B cell (primary cell): ENCODE results near the gene BRSK2. TPM values are rescaled to one million over a fixed set of nuclear protein-coding genes. Genes with fewer than 3 reads are reported as not detected.

ENCODE experiments used
- ATAC-seq: fragments of 200-7000 bp; cut with Tn5 transposase; one replicate; pipeline ENCODE4 v1.10.0; 2021; ENCODE audit warnings: low read depth, mild to moderate bottlenecking, moderate number of reproducible peaks, moderate library complexity
- CTCF ChIA-PET: fragments of 350-600 bp; sonication (Branson Sonifier 250); formaldehyde crosslinking; loops from one replicate; lab custom pipeline; 2021; ENCODE audit warnings: antibody characterized with exemption, inconsistent platforms; lab: Charles Lee
- POLR2A ChIA-PET: fragments of 350-600 bp; sonication (Branson Sonifier 250); formaldehyde crosslinking; loops from one replicate; lab custom pipeline; 2021; ENCODE audit warnings: antibody characterized with exemption; lab: Charles Lee
- DNase-seq: peaks from one replicate; pipeline ENCODE4 v3.0.0; 2013
- H2AFZ ChIP-seq: 2 replicates; pipeline ENCODE4 v1.6.1; 2012; ENCODE audit warnings: mild to moderate bottlenecking, low read depth, low read length; ENCODE audit not compliant: insufficient read depth, poor library complexity, severe bottlenecking
- H3K27ac ChIP-seq, 2 donors: 1 replicate in 1 of 2; 2 replicates in 1 of 2; pipeline ENCODE4 v1.5.1; 2012 to 2013; ENCODE audit warnings: low read length in 2 of 2, mild to moderate bottlenecking in 2 of 2, moderate library complexity in 1 of 2
- H3K27me3 ChIP-seq, 4 experiments: fragments of 200-600 bp in 1 of 4; sonication (generic) in 1 of 4; replicated peaks in 1 of 4; 1 replicate in 2 of 4; 2 replicates in 2 of 4; pipeline versions ENCODE4 v1.6.1 to v1.7.0; 2013 to 2016; ENCODE audit warnings: low read length in 3 of 4, mild to moderate bottlenecking in 2 of 4, mixed read lengths in 1 of 4, moderate library complexity in 1 of 4; ENCODE audit not compliant: insufficient read depth in 4 of 4, control insufficient read depth in 3 of 4; ENCODE audit errors: control extremely low read depth in 1 of 4
- H3K36me3 ChIP-seq, 2 experiments: replicated peaks in 1 of 2; 1 replicate in 1 of 2; 2 replicates in 1 of 2; pipeline versions ENCODE4 v1.6.1 to v1.7.1; 2013; ENCODE audit warnings: low read length in 1 of 2; ENCODE audit not compliant: insufficient read depth in 2 of 2, control insufficient read depth in 1 of 2; ENCODE audit errors: control extremely low read depth in 1 of 2, extremely low read depth in 1 of 2
- H3K4me1 ChIP-seq, 2 donors: fragments of 200-600 bp in 1 of 2; sonication (generic) in 1 of 2; 1 replicate in 1 of 2; 2 replicates in 1 of 2; pipeline versions ENCODE4 v1.5.1 to v1.6.1; 2013 to 2017; ENCODE audit warnings: low read length in 2 of 2; ENCODE audit not compliant: control insufficient read depth in 2 of 2, insufficient read depth in 2 of 2
- H3K4me2 ChIP-seq: replicated peaks from 2 replicates; pipeline ENCODE3; 2012; ENCODE audit warnings: mild to moderate bottlenecking, low read depth, low read length; ENCODE audit not compliant: poor library complexity, severe bottlenecking
- H3K4me3 ChIP-seq, 5 experiments: fragments of 200-600 bp in 1 of 5; sonication (generic) in 1 of 5; 1 replicate in 3 of 5; 2 replicates in 2 of 5; pipeline versions ENCODE4 v1.5.1 to v1.7.0; 2011 to 2016; ENCODE audit warnings: low read length in 4 of 5, mild to moderate bottlenecking in 4 of 5, low read depth in 2 of 5, control low read depth in 1 of 5, moderate library complexity in 1 of 5; ENCODE audit not compliant: insufficient read depth in 1 of 5; ENCODE audit errors: control extremely low read depth in 1 of 5, extremely low read depth in 1 of 5
- H3K79me2 ChIP-seq: fragments of 200-600 bp; sonication (generic); one replicate; pipeline ENCODE4 v1.6.0; 2016; ENCODE audit warnings: low read length; ENCODE audit not compliant: control insufficient read depth, insufficient read depth
- H3K9ac ChIP-seq: fragments of 200-600 bp; sonication (generic); 2 replicates; pipeline ENCODE4 v1.6.1; 2017; ENCODE audit warnings: mild to moderate bottlenecking, low read length, moderate library complexity
- H3K9me3 ChIP-seq, 3 donors: one replicate each; pipeline versions ENCODE4 v1.6.1 to v1.7.1; 2013; ENCODE audit warnings: low read length in 2 of 3; ENCODE audit not compliant: control insufficient read depth in 2 of 3, insufficient read depth in 1 of 3; ENCODE audit errors: control extremely low read depth in 1 of 3
- H4K20me1 ChIP-seq: 2 replicates; pipeline ENCODE4 v1.6.0; 2012; ENCODE audit warnings: mild to moderate bottlenecking, low read length; ENCODE audit not compliant: insufficient read depth, control insufficient read depth, poor library complexity, severe bottlenecking
- H3K27ac Mint-ChIP-seq: one replicate; pipeline ENCODE4 v1.8.0; 2021; ENCODE audit warnings: mixed read lengths
- H3K27me3 Mint-ChIP-seq: one replicate; pipeline ENCODE4 v1.8.0; 2021; ENCODE audit warnings: mixed read lengths
- H3K4me1 Mint-ChIP-seq: one replicate; pipeline ENCODE4 v1.8.0; 2021; ENCODE audit warnings: mixed read lengths
- H3K4me3 Mint-ChIP-seq: one replicate; pipeline ENCODE4 v1.8.0; 2021; ENCODE audit warnings: mixed read lengths
- H3K9me3 Mint-ChIP-seq: one replicate; pipeline ENCODE4 v1.8.0; 2022; ENCODE audit warnings: mixed read lengths; ENCODE audit not compliant: insufficient read depth
- EZH2 ChIP-seq: IDR thresholded peaks from 2 replicates; pipeline ENCODE4 v1.6.1; 2012; ENCODE audit warnings: borderline replicate concordance, low read depth, mild to moderate bottlenecking, moderate library complexity, low read length; ENCODE audit not compliant: insufficient read depth, poor library complexity, severe bottlenecking
- WGBS: methylation state at CpG from one replicate; pipeline ENCODE4 v1.1.5; 2013; ENCODE audit warnings: missing lambda C conversion rate; ENCODE audit not compliant: insufficient coverage; 5-methylcytosine and 5-hydroxymethylcytosine counted together
- intact Hi-C: fragments of 100-400 bp; cut with micrococcal nuclease; formaldehyde crosslinking; loops from one replicate; pipeline ENCODE4 v1.10.0; 2022
- polyA plus RNA-seq: library from polyadenylated mRNA; depleted of rRNA; stranded (reverse); fragments of >200 nt; gene quantifications from 2 replicates; pipeline ENCODE4 v1.2.3, GENCODE V29; 2012
- total RNA-seq, 2 donors: library from RNA; stranded (reverse); fragments of 120-200 nt in 1 of 2; gene quantifications; 1 replicate in 1 of 2; 2 replicates in 1 of 2; pipeline versions ENCODE4 v1.2.3 to v1.2.4, GENCODE V29; 2013 to 2022
- TF ChIP-seq, protein P1 (sequence below): fragments of 200-600 bp; IDR thresholded peaks from one replicate; pipeline ENCODE4 v1.8.0; 2022; ENCODE audit warnings: antibody characterized with exemption, mild to moderate bottlenecking

BRSK2 gene
- total and polyA plus RNA-seq, 2 donors (not counting 1 experiment from before 2014, with no cell fraction given) = 0.51 to 0.79 TPM

DNA sequence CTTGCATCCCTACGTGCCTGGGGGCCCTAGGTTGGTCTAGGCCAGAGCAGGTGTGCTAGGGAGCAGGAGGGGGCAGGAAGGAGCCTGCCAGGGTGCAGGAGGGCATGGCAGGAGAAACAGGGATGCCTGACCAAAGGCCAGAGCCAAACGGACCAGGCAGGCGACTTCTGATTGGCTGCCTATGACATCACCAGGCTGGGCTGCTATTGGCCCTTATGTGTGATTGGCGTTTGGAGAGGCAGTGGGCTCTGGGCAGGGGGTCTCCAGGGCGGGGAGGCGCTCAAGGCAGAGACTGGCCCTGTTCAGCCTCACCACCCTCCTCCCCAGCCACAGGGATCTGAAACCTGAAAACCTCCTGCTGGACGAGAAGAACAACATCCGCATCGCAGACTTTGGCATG lies 52.4 kb downstream of the BRSK2 start:
- Mint-ChIP-seq H3K27ac (no peak overlapping the region), H3K4me3 (no peak overlapping the region), H3K27me3 (no peaks in the 10 kb centered on the region), H3K4me1 (no peaks in the 10 kb centered on the region), H3K9me3 (no peaks in the 10 kb centered on the region)
- H3K4me1 ChIP-seq = no peaks in the 10 kb centered on the region
- TF ChIP-seq, protein P1, sequence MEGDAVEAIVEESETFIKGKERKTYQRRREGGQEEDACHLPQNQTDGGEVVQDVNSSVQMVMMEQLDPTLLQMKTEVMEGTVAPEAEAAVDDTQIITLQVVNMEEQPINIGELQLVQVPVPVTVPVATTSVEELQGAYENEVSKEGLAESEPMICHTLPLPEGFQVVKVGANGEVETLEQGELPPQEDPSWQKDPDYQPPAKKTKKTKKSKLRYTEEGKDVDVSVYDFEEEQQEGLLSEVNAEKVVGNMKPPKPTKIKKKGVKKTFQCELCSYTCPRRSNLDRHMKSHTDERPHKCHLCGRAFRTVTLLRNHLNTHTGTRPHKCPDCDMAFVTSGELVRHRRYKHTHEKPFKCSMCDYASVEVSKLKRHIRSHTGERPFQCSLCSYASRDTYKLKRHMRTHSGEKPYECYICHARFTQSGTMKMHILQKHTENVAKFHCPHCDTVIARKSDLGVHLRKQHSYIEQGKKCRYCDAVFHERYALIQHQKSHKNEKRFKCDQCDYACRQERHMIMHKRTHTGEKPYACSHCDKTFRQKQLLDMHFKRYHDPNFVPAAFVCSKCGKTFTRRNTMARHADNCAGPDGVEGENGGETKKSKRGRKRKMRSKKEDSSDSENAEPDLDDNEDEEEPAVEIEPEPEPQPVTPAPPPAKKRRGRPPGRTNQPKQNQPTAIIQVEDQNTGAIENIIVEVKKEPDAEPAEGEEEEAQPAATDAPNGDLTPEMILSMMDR = no peak
- no peak for TF ChIP-seq EZH2
- ChIA-PET CTCF (no interaction called here), POLR2A (no interaction called here)
- H3K27me3 ChIP-seq = no peaks in the 10 kb centered on the region
- intact Hi-C loops = no loop called here
- no peak overlapping the region for H2AFZ ChIP-seq
- H3K9me3 ChIP-seq = no peaks in the 10 kb centered on the region
- no peaks in the 10 kb centered on the region for H3K36me3 ChIP-seq
- 62% methylated on average over 7 of the region's 9 CpGs for WGBS
- no peak for DNase-seq
- no peak overlapping the region for H3K27ac ChIP-seq
- H4K20me1 ChIP-seq = no peaks in the 10 kb centered on the region
- H3K79me2 ChIP-seq = no peaks in the 10 kb centered on the region
- H3K4me3 ChIP-seq = no peak overlapping the region
- no peak overlapping the region for H3K4me2 ChIP-seq
- no peak for ATAC-seq
- no peak overlapping the region for H3K9ac ChIP-seq

GRCh38 chr11:1442807-1443366 lies 53.2 kb downstream of the BRSK2 start:
- Histone ChIP-seq H3K79me2 (no peaks in the 10 kb centered on the region), H3K36me3 (no peaks in the 10 kb centered on the region), H3K4me3 (no peak overlapping the region), H4K20me1 (no peaks in the 10 kb centered on the region), H3K4me1 (no peaks in the 10 kb centered on the region), H3K27ac (no peak overlapping the region), H3K9me3 (no peaks in the 10 kb centered on the region), H3K4me2 (no peak overlapping the region), H3K9ac (no peak overlapping the region), H3K27me3 (no peaks in the 10 kb centered on the region), H2AFZ (no peak overlapping the region)
- Mint-ChIP-seq H3K4me1 (no peaks in the 10 kb centered on the region), H3K4me3 (no peak overlapping the region), H3K9me3 (no peaks in the 10 kb centered on the region), H3K27ac (no peak overlapping the region), H3K27me3 (no peaks in the 10 kb centered on the region)
- POLR2A ChIA-PET = no interaction called here
- CTCF ChIA-PET = no interaction called here
- ATAC-seq = no peak
- TF ChIP-seq, protein P1 = no peak
- no peak for TF ChIP-seq EZH2
- 85% methylated on average over 28 of the region's 28 CpGs for WGBS
- DNase-seq = no peak
- intact Hi-C loops = no loop called here
